Natural killer cell treated with Interleukin-12 subunit alpha and Interleukin-12 subunit beta and Interleukin-15 and Interleukin-18, amount 100 ng/mL, for 72 hours (primary cell): ENCODE data around the gene DHX9. TPM values are rescaled to one million over a fixed set of nuclear protein-coding genes. Genes with fewer than 3 reads are reported as not detected.
"Not testable (repeated sequence)": the region's sequence is repeated elsewhere in the genome, so short reads cannot be mapped to it uniquely, and the experiment has no call there.

Source experiments
- ATAC-seq, 2 donors: fragments of 150-1000 bp; cut with Tn5 transposase in 1 of 2; sonication (Bioruptor Pico), chemical (Tn5 transposase) in 1 of 2; 2 replicates each; pipeline ENCODE4 v1.10.0; 2021
- DNase-seq: peaks from one replicate; pipeline ENCODE4 v3.0.0; 2022; ENCODE audit warnings: low spot score
- H3K27ac Mint-ChIP-seq, 2 donors: 1 replicate in 1 of 2; 2 replicates in 1 of 2; pipeline ENCODE4 v1.8.0; 2022; ENCODE audit warnings: mixed read lengths in 2 of 2, mild to moderate bottlenecking in 1 of 2, moderate library complexity in 1 of 2
- H3K27me3 Mint-ChIP-seq, 2 donors: 1 replicate in 1 of 2; 2 replicates in 1 of 2; pipeline ENCODE4 v1.8.0; 2022; ENCODE audit warnings: mixed read lengths in 2 of 2
- H3K36me3 Mint-ChIP-seq: one replicate; pipeline ENCODE4 v1.8.0; 2022; ENCODE audit warnings: mixed read lengths
- H3K4me1 Mint-ChIP-seq, 2 donors: 1 replicate in 1 of 2; 2 replicates in 1 of 2; pipeline ENCODE4 v1.8.0; 2022; ENCODE audit warnings: low read depth in 2 of 2, mixed read lengths in 2 of 2, mild to moderate bottlenecking in 1 of 2
- H3K4me3 Mint-ChIP-seq: one replicate; pipeline ENCODE4 v1.8.0; 2022; ENCODE audit warnings: mixed read lengths
- H3K9me3 Mint-ChIP-seq: 2 replicates; pipeline ENCODE4 v1.8.0; 2022; ENCODE audit warnings: mixed read lengths
- total RNA-seq, 2 donors: library from RNA; stranded (reverse); gene quantifications; one replicate each; pipeline ENCODE4 v1.2.3, GENCODE V29; 2022

Gene DHX9
- total RNA-seq, 2 donors from 2014 or later: 217 to 247 TPM

DNA sequence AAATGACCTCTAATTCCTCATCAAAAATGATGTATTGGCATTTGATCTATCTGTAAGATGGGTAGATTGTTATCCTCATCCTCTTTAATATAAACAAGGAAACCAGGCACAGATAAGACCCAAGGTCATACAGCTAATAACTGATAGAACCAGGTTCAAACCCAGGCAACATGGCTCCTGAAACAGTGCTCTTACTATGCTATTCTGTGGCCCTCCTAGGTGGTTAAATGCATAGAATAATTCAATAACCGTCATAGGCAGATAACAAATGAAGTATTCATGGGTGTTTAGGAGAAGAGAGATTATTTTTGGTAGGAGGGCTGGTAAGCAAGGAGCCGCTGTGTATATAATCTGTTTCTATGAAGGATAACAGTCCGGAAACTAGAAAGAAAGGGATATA, 46.4 kb downstream of the DHX9 start:
- ATAC-seq: no peak
- Mint-ChIP-seq H3K27me3 (no peaks in the 10 kb centered on the region), H3K27ac (no peak overlapping the region), H3K9me3 (no peaks in the 10 kb centered on the region), H3K4me1 (peaks cover 23 to 30% of the 10 kb centered on the region in 2 donors), H3K36me3 (peaks cover 78% of the 10 kb centered on the region), H3K4me3 (no peak overlapping the region)
- DNase-seq: no peak

GRCh38 chr1:182886985-182887384, 47.8 kb downstream of the DHX9 start:
- Mint-ChIP-seq H3K27ac (peak overlapping the region in 1 of 2 donors; percentile 42), H3K9me3 (no peaks in the 10 kb centered on the region), H3K4me1 (peaks cover 23 to 30% of the 10 kb centered on the region in 2 donors), H3K27me3 (no peaks in the 10 kb centered on the region), H3K4me3 (no peak overlapping the region), H3K36me3 (peaks cover 68% of the 10 kb centered on the region)
- ATAC-seq (no peak), DNase-seq (no peak)

GRCh38 chr1:182888736-182889531, 49.8 kb downstream of the DHX9 start:
- no peak for DNase-seq
- Mint-ChIP-seq H3K27ac (peak overlapping the region in 1 of 2 donors; percentile 17), H3K9me3 (no peaks in the 10 kb centered on the region), H3K4me1 (peaks cover 23 to 30% of the 10 kb centered on the region in 2 donors), H3K36me3 (peaks cover 58% of the 10 kb centered on the region), H3K27me3 (peaks cover 6 to 7% of the 10 kb centered on the region in 2 donors), H3K4me3 (no peak overlapping the region)
- ATAC-seq: no peak

DNA sequence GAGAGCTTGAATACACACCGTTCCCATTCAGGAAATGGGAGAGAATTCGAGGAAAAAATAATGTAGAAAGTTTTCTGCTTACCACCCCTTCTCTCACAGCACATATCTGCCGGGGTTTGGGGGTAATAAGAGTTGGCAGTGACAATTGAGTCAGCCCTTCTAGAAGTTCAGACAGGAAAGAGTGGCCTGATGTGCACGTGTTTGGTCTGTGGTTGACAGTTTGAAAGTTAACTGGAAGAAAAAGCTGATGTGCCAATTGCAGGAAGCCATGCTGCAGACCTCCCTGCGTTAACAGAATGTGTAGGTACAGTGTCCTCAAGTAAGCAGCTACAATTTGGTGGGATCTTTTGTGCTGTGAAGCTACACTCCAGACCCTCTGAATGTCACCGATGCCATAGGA, 50.9 kb downstream of the DHX9 start:
- Mint-ChIP-seq H3K36me3 (peaks cover 52% of the 10 kb centered on the region), H3K4me3 (no peak overlapping the region), H3K4me1 (peaks cover 23 to 30% of the 10 kb centered on the region in 2 donors), H3K27ac (peak overlapping the region in 1 of 2 donors; percentile 17), H3K27me3 (peaks cover 14 to 17% of the 10 kb centered on the region in 2 donors), H3K9me3 (no peaks in the 10 kb centered on the region)
- no peak for DNase-seq
- peak; percentile 77 to 83 for ATAC-seq

GRCh38 chr1:182890927-182891610, 51.9 kb downstream of the DHX9 start:
- Mint-ChIP-seq H3K36me3 (peaks cover 41% of the 10 kb centered on the region), H3K27me3 (peaks cover 14 to 18% of the 10 kb centered on the region in 2 donors), H3K4me3 (no peak overlapping the region), H3K9me3 (no peaks in the 10 kb centered on the region), H3K27ac (no peak overlapping the region), H3K4me1 (peaks cover 19 to 25% of the 10 kb centered on the region in 2 donors)
- ATAC-seq (no peak), DNase-seq (no peak)

DNA sequence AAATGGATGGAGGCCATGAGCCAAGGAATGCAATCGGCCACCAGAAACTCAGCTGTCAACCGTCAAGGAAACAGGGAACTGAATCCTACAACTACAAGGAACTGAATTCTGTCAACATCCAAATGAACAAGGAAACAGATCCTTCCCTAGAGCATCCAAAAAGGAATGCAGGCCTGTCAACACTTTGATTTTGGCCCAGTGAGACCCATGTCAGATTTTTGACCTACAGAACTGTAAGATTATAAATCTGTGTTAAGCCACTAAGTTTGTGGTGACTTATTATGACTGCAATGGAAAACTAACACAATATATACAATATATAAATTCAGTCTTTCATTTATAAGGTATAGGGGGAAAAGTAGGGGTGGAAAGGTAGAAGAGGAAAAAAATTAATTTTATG, 58.5 kb downstream of the DHX9 start:
- ATAC-seq: no peak
- no peaks in the 10 kb centered on the region for H3K4me1 Mint-ChIP-seq
- DNase-seq: no peak

GRCh38 chr1:182901946-182902345, 62.8 kb downstream of the DHX9 start:
- ATAC-seq, H3K4me1 Mint-ChIP-seq, H3K9me3 Mint-ChIP-seq, H3K27me3 Mint-ChIP-seq, H3K36me3 Mint-ChIP-seq, H3K4me3 Mint-ChIP-seq, DNase-seq, H3K27ac Mint-ChIP-seq: not testable (repeated sequence)

More for the DNA sequence above, 58.5 kb downstream of the DHX9 start:
- Mint-ChIP-seq H3K9me3 (no peaks in the 10 kb centered on the region), H3K36me3 (no peaks in the 10 kb centered on the region), H3K27ac (no peak overlapping the region), H3K27me3 (peaks cover 14 to 16% of the 10 kb centered on the region in 2 donors), H3K4me3 (no peak overlapping the region)

- ATAC-seq (no peak), DNase-seq (no peak)
- no peaks in the 10 kb centered on the region for H3K36me3 Mint-ChIP-seq
- no peak overlapping the region for H3K4me3 Mint-ChIP-seq
- no peaks in the 10 kb centered on the region for H3K9me3 Mint-ChIP-seq
- H3K27ac Mint-ChIP-seq: no peak overlapping the region
- no peaks in the 10 kb centered on the region for H3K4me1 Mint-ChIP-seq
- peaks cover 6 to 18% of the 10 kb centered on the region in 2 donors for H3K27me3 Mint-ChIP-seq
Observed at GRCh38 chr1:182905321-182905720, 66.2 kb downstream of the DHX9 start.

DNA sequence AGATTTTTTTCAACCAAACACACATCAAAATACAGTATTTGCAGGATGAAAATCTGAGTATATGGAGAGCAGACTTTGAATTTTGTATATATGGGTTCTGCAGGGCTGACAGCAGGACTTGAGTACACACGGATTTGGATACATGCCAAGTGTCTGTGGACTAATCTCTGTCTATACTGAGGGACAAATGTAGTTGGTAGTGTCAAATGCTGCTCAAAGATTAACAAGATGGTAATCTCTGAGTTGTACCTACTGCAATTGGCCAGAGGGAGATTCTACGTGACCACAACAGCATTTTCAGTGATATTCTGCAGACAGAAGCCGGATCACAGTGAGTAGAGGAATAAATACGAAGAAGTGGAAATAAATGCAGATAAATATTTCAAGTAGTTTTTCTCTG, 70.4 kb downstream of the DHX9 start:
- Mint-ChIP-seq H3K4me1 (no peaks in the 10 kb centered on the region), H3K27me3 (peaks cover 9 to 18% of the 10 kb centered on the region in 2 donors), H3K36me3 (no peaks in the 10 kb centered on the region), H3K4me3 (no peak overlapping the region), H3K27ac (no peak overlapping the region), H3K9me3 (no peaks in the 10 kb centered on the region)
- no peak for DNase-seq
- no peak for ATAC-seq

DNA sequence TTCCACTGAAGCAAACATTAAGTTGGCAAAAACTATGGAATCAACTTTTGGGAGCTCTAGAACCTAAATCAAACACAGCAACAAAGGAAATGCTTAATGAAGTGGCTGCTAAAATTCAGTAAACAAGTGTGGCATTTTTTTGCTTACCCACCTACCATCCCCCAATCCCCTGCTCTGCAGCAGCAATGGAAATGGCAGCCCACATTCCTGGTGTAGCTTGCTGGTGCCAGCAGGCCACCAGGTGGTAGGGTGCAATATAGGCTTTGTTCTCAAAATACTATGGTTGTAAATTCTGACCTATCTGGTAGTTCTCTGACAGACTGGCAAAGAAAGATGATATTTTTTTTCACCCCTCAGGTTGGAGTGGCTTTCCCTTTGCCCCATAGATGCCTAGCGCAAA, 71.0 kb downstream of the DHX9 start:
- ATAC-seq: no peak
- DNase-seq: no peak
- Mint-ChIP-seq H3K27ac (no peak overlapping the region), H3K4me1 (no peaks in the 10 kb centered on the region), H3K36me3 (no peaks in the 10 kb centered on the region), H3K4me3 (no peak overlapping the region), H3K27me3 (peaks cover 9 to 18% of the 10 kb centered on the region in 2 donors), H3K9me3 (no peaks in the 10 kb centered on the region)

- Mint-ChIP-seq H3K9me3 (no peaks in the 10 kb centered on the region), H3K27me3 (peaks cover 14 to 43% of the 10 kb centered on the region in 2 donors), H3K4me1 (no peaks in the 10 kb centered on the region), H3K36me3 (no peaks in the 10 kb centered on the region), H3K27ac (no peak overlapping the region), H3K4me3 (no peak overlapping the region)
- DNase-seq (no peak), ATAC-seq (no peak)
Observed at GRCh38 chr1:182913401-182913800, 74.3 kb downstream of the DHX9 start.

DNA sequence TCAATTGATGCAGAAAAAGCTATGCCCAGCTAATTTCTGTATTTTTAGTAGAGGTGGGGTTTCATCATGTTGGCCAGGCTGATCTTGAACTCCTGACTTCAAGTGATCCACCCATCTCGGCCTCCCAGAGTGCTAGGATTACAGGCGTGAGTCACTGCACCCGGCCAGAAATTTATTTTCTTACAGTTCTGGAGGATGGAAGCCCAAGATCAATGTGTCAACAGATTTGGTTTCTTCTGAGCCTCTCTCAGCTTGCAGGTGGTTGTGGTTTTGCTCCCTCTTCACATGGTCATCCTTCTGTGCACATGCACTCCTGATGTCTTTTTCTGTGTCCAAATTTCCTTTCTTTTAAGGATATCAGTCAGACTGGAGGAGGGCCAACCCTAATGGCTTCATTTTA, 78.2 kb downstream of the DHX9 start:
- H3K36me3 Mint-ChIP-seq: no peaks in the 10 kb centered on the region
- DNase-seq: no peak
- no peaks in the 10 kb centered on the region for H3K9me3 Mint-ChIP-seq
- no peak overlapping the region for H3K27ac Mint-ChIP-seq
- H3K27me3 Mint-ChIP-seq: peaks cover 16 to 43% of the 10 kb centered on the region in 2 donors
- H3K4me3 Mint-ChIP-seq: no peak overlapping the region
- H3K4me1 Mint-ChIP-seq: no peaks in the 10 kb centered on the region
- no peak for ATAC-seq

DNA sequence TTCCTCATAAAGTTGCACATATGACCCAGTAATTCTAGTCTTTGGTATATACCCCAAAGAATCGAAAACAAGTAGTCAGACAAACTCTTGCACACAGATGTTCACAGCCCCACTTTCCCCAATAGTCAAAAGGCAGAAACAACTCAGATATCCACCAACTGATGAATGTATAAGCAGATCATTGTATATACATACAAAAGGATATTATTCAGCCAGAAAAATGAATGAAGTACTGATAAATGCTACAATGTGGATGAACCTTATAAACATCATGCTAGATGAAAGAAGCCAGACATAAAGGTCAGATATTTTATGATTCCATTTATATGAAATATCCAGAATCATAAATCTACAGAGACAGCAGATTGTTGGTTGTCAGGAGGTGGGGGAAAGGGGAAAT, 86.5 kb downstream of the DHX9 start:
- no peaks in the 10 kb centered on the region for H3K36me3 Mint-ChIP-seq
- H3K27me3 Mint-ChIP-seq: peaks cover 23 to 41% of the 10 kb centered on the region in 2 donors
- DNase-seq: no peak
- H3K4me1 Mint-ChIP-seq: no peaks in the 10 kb centered on the region
- no peaks in the 10 kb centered on the region for H3K9me3 Mint-ChIP-seq
- ATAC-seq: no peak
- H3K4me3 Mint-ChIP-seq: no peak overlapping the region
- no peak overlapping the region for H3K27ac Mint-ChIP-seq

DNA sequence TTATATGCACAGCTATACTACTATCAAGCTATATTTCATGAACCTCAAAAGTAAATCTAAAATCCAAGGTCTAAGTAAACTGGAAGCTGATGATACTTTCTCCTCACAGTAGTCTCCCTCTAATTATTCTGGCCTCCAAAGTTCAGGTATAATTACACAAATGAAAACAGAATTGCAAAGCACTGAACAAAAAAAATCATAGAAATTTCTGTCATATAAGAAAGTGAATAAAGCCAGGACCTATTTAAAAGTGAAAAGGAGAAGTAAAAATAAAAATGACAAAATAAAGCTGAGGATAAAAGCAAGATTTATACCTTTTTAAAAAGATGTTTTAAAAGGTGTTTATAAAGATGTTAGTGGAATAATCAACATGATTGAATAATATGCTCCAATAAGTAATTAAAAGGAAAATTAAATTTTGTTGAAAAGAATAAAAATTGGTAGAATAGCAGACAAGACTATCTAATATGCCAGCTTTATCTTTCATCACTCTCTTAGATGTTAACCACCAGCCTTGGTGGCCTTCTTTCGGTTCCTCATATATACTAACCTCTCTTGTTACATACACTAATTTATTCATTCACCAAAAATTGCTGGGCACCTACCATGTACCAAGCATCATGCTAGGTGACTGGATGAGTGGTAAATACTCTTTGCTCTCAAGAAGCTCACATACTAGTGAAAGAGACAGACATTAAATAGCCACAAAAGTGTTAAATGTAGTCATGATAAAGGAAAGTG, 88.7 kb downstream of the DHX9 start:
- H3K4me3 Mint-ChIP-seq: no peak overlapping the region
- H3K9me3 Mint-ChIP-seq: no peaks in the 10 kb centered on the region
- DNase-seq (no peak), ATAC-seq (no peak)
- H3K27ac Mint-ChIP-seq: no peak overlapping the region
- peaks cover 19 to 34% of the 10 kb centered on the region in 2 donors for H3K27me3 Mint-ChIP-seq
- no peaks in the 10 kb centered on the region for H3K36me3 Mint-ChIP-seq
- H3K4me1 Mint-ChIP-seq: no peaks in the 10 kb centered on the region
